PFSK-1 (cell line): ENCODE results near the gene KCMF1.

Source experiments
- POLR2AphosphoS5 ChIP-seq: IDR thresholded peaks from 2 replicates; pipeline ENCODE4 v1.6.1; 2012; ENCODE audit warnings: low read depth, mild to moderate bottlenecking, control low read depth, low read length, moderate library complexity
- REST ChIP-seq, 2 experiments: IDR thresholded peaks; 2 replicates each; pipeline versions ENCODE4 v1.6.1 to v1.8.0; 2011 to 2012; ENCODE audit warnings: low read depth in 2 of 2, low read length in 2 of 2, control low read depth in 1 of 2, inconsistent platforms in 1 of 2, mild to moderate bottlenecking in 1 of 2, moderate library complexity in 1 of 2; ENCODE audit not compliant: insufficient read depth in 1 of 2
- SIN3A ChIP-seq: IDR thresholded peaks from 2 replicates; pipeline ENCODE4 v1.6.1; 2012; ENCODE audit warnings: mild to moderate bottlenecking, low read length, moderate library complexity, borderline replicate concordance; ENCODE audit not compliant: insufficient read depth
- TAF1 ChIP-seq: IDR thresholded peaks from 2 replicates; pipeline ENCODE4 v1.6.1; 2012; ENCODE audit warnings: low read length, control low read depth, borderline replicate concordance; ENCODE audit not compliant: insufficient read depth

GRCh38 chr2:85010404-85010803, 39.4 kb downstream of the KCMF1 start:
- TF ChIP-seq TAF1 (no peak), POLR2AphosphoS5 (no peak), REST (IDR thresholded peaks at IDR 0.05; ENCODE audit: insufficient read depth in 1 of 2, low read depth in 2 of 2, low read length in 2 of 2) (no peak), SIN3A (no peak)
